Neural progenitor cell (in vitro differentiated cells): ENCODE data around the gene CERS6. TPM values are rescaled to one million over a fixed set of nuclear protein-coding genes. Genes with fewer than 3 reads are reported as not detected.

Source experiments
- DNase-seq: peaks from one replicate; pipeline ENCODE4 v3.0.0-alpha.2; 2016; ENCODE audit warnings: low spot score
- H2AFZ ChIP-seq: fragments of 200-600 bp; sonication (generic); replicated peaks from 2 replicates; pipeline ENCODE4 v1.6.1; 2016; ENCODE audit warnings: antibody characterized with exemption
- H3F3A ChIP-seq: fragments of 200-600 bp; sonication (generic); 2 replicates; pipeline ENCODE4 v1.6.1; 2016; ENCODE audit warnings: antibody characterized with exemption, low read depth
- H3K27ac ChIP-seq: fragments of 200-600 bp; sonication (generic); 2 replicates; pipeline ENCODE4 v1.5.1; 2016; ENCODE audit warnings: mild to moderate bottlenecking
- H3K27me3 ChIP-seq: fragments of 200-600 bp; sonication (generic); 2 replicates; pipeline ENCODE4 v1.6.1; 2016; ENCODE audit warnings: mild to moderate bottlenecking, moderate library complexity
- H3K36me3 ChIP-seq: fragments of 200-600 bp; sonication (generic); 2 replicates; pipeline ENCODE4 v1.5.1; 2016
- H3K4me1 ChIP-seq: fragments of 200-600 bp; sonication (generic); 2 replicates; pipeline ENCODE4 v1.6.1; 2016; ENCODE audit warnings: mixed run types
- H3K4me2 ChIP-seq: fragments of 200-600 bp; sonication (generic); 2 replicates; pipeline ENCODE4 v1.6.1; 2016
- H3K4me3 ChIP-seq: fragments of 200-600 bp; sonication (generic); 2 replicates; pipeline ENCODE4 v1.5.1; 2016
- H3K79me2 ChIP-seq: fragments of 200-600 bp; sonication (generic); 2 replicates; pipeline ENCODE4 v1.6.1; 2016; ENCODE audit warnings: low read depth
- H3K9ac ChIP-seq: fragments of 200-600 bp; sonication (generic); 2 replicates; pipeline ENCODE4 v1.6.1; 2016
- H3K9me3 ChIP-seq: fragments of 200-600 bp; sonication (generic); 2 replicates; pipeline ENCODE4 v1.5.1; 2016; ENCODE audit warnings: low read depth
- H4K20me1 ChIP-seq: fragments of 200-600 bp; sonication (generic); 2 replicates; pipeline ENCODE4 v1.6.1; 2016; ENCODE audit warnings: low read depth
- H3K27ac Mint-ChIP-seq: 3 replicates; pipeline ENCODE4 v1.8.0; 2021; ENCODE audit warnings: mixed read lengths
- H3K27me3 Mint-ChIP-seq: 2 replicates; pipeline ENCODE4 v1.8.0; 2022; ENCODE audit warnings: low read depth, mild to moderate bottlenecking, inconsistent platforms, moderate library complexity, mixed read lengths; ENCODE audit not compliant: insufficient read depth
- H3K36me3 Mint-ChIP-seq: 3 replicates; pipeline ENCODE4 v1.8.0; 2021; ENCODE audit warnings: mixed read lengths
- H3K4me1 Mint-ChIP-seq: 3 replicates; pipeline ENCODE4 v1.8.0; 2021; ENCODE audit warnings: mixed read lengths
- H3K4me3 Mint-ChIP-seq: 3 replicates; pipeline ENCODE4 v1.8.0; 2021; ENCODE audit warnings: mild to moderate bottlenecking, moderate library complexity, mixed read lengths
- H3K9me3 Mint-ChIP-seq: 3 replicates; pipeline ENCODE4 v1.8.0; 2020; ENCODE audit warnings: mixed read lengths
- CTCF ChIP-seq: fragments of 200-600 bp; sonication (generic); IDR thresholded peaks from 2 replicates; pipeline ENCODE4 v1.5.1; 2017; ENCODE audit warnings: antibody characterized with exemption, mild to moderate bottlenecking
- EZH2 ChIP-seq: fragments of 200-600 bp; sonication (generic); IDR thresholded peaks from 2 replicates; pipeline ENCODE4 v1.6.1; 2017; ENCODE audit warnings: antibody characterized with exemption, mild to moderate bottlenecking, moderate library complexity
- EZH2phosphoT487 ChIP-seq: fragments of 200-600 bp; sonication (generic); IDR thresholded peaks from 2 replicates; pipeline ENCODE4 v1.6.1; 2017; ENCODE audit warnings: antibody characterized with exemption
- total RNA-seq: library from RNA; depleted of rRNA; stranded (reverse); fragments of >200 nt; gene quantifications from 2 replicates; pipeline ENCODE4 v1.2.3, GENCODE V29; 2015; ENCODE audit warnings: low replicate concordance

Gene CERS6
- total RNA-seq, 1 donor from 2014 or later, result 50.8 TPM

- no peak overlapping the region for H3K9ac ChIP-seq
- H3K27me3 Mint-ChIP-seq, result peaks cover 3% of the 10 kb centered on the region
- H4K20me1 ChIP-seq, result no peaks in the 10 kb centered on the region
- peaks cover 9% of the 10 kb centered on the region for H3K4me1 Mint-ChIP-seq
- H3K4me2 ChIP-seq, result no peak overlapping the region
- H3F3A ChIP-seq, result peaks cover 6% of the 10 kb centered on the region
- peaks cover 6% of the 10 kb centered on the region for H3K4me1 ChIP-seq
- H3K9me3 ChIP-seq, result no peaks in the 10 kb centered on the region
- no peak for DNase-seq
- no peak overlapping the region for H3K4me3 ChIP-seq
- H3K27ac ChIP-seq, result no peak overlapping the region
- no peak overlapping the region for H3K27ac Mint-ChIP-seq
- no peak overlapping the region for H2AFZ ChIP-seq
- H3K4me3 Mint-ChIP-seq, result no peak overlapping the region
- no peaks in the 10 kb centered on the region for H3K27me3 ChIP-seq
- H3K9me3 Mint-ChIP-seq, result no peaks in the 10 kb centered on the region
- H3K36me3 ChIP-seq, result no peaks in the 10 kb centered on the region
- TF ChIP-seq EZH2 (no peak), CTCF (no peak), EZH2phosphoT487 (no peak)
- H3K36me3 Mint-ChIP-seq, result peaks cover 3% of the 10 kb centered on the region
- no peaks in the 10 kb centered on the region for H3K79me2 ChIP-seq
Observed at GRCh38 chr2:168781191-168781817, 325.2 kb downstream of the CERS6 start.

- no peak overlapping the region for H3K27ac Mint-ChIP-seq
- no peak overlapping the region for H3K4me3 Mint-ChIP-seq
Observed at GRCh38 chr2:168782271-168782670, 326.2 kb downstream of the CERS6 start.

GRCh38 chr2:168784993-168785392, 328.9 kb downstream of the CERS6 start:
- H3K4me3 ChIP-seq, result no peak overlapping the region
- no peaks in the 10 kb centered on the region for H3K36me3 ChIP-seq
- no peaks in the 10 kb centered on the region for H4K20me1 ChIP-seq
- Mint-ChIP-seq H3K27me3 (peaks cover 3% of the 10 kb centered on the region), H3K9me3 (no peaks in the 10 kb centered on the region), H3K4me3 (no peak overlapping the region), H3K36me3 (no peaks in the 10 kb centered on the region), H3K4me1 (peaks cover 9% of the 10 kb centered on the region), H3K27ac (no peak overlapping the region)
- H3F3A ChIP-seq, result no peaks in the 10 kb centered on the region
- no peak overlapping the region for H3K27ac ChIP-seq
- no peak overlapping the region for H2AFZ ChIP-seq
- no peaks in the 10 kb centered on the region for H3K79me2 ChIP-seq
- no peaks in the 10 kb centered on the region for H3K9me3 ChIP-seq
- TF ChIP-seq EZH2, result no peak
- TF ChIP-seq CTCF, result no peak
- TF ChIP-seq EZH2phosphoT487, result no peak
- H3K9ac ChIP-seq, result no peak overlapping the region
- no peak for DNase-seq
- peaks cover 6% of the 10 kb centered on the region for H3K4me1 ChIP-seq
- H3K4me2 ChIP-seq, result no peak overlapping the region
- H3K27me3 ChIP-seq, result no peaks in the 10 kb centered on the region

More at GRCh38 chr2:168782271-168782670, 326.2 kb downstream of the CERS6 start:
- Histone ChIP-seq H4K20me1 (no peaks in the 10 kb centered on the region), H3K9ac (no peak overlapping the region), H3K79me2 (no peaks in the 10 kb centered on the region), H3K27ac (no peak overlapping the region), H3K4me1 (peaks cover 6% of the 10 kb centered on the region), H3K27me3 (no peaks in the 10 kb centered on the region), H3F3A (peaks cover 3% of the 10 kb centered on the region), H2AFZ (no peak overlapping the region), H3K36me3 (no peaks in the 10 kb centered on the region), H3K4me2 (no peak overlapping the region), H3K4me3 (no peak overlapping the region), H3K9me3 (no peaks in the 10 kb centered on the region)
- H3K9me3 Mint-ChIP-seq, result no peaks in the 10 kb centered on the region
- H3K27me3 Mint-ChIP-seq, result peaks cover 3% of the 10 kb centered on the region
- no peak for DNase-seq
- TF ChIP-seq EZH2 (no peak), EZH2phosphoT487 (no peak), CTCF (no peak)
- peaks cover 3% of the 10 kb centered on the region for H3K36me3 Mint-ChIP-seq
- peaks cover 9% of the 10 kb centered on the region for H3K4me1 Mint-ChIP-seq
